Measurements from ENCODE around the gene SRF.
A peak's percentile ranks its signal among the peaks of the same experiment; 100 is the strongest.

SRF gene

DNA sequence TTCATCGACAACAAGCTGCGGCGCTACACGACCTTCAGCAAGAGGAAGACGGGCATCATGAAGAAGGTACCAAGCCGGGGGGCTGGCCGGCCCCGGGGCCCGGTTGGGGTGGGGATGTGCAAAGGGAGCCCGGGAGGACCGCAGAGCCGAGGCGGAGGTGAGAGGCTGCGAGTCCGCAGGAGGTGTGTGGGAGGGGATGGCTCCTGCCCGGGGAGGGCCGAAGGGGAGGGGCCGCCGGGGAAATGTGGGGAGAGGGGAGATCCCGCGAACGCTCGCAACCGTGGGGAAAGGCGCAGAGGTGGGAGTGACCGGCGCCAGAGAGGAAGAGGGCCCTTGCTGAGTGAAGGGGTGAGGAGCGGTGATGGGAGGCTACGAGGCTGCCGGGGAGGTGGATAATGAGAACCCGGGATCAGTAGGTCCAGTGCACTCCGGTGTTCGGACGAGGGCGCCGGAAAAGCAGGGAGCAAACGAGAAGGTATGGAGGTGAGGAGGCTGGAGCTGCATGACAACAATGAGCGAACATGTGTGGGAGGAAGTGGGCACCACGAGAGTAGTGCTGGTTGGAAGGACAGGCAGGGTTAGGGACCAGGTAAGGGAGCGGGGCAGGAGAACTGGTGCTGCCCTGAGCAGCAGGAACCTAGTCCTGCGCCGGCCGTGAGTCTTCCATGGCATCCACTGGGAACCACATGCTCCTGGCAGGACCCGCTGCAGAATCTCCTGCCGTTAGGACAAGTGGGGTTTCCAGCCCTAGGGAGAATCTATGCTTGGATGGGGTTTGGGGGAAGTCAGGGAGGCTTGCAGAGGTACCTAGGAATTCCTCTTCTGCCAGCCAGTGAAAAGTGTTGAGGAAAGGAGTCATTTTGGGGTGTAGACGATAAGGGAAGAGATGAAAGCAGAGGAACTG, 1.3 kb downstream of the SRF start:
- peaks cover 38% of the 10 kb centered on the region for H3K4me1 Mint-ChIP-seq (ENCODE audit: low read depth)
- no peaks in the 10 kb centered on the region for H3K27me3 Mint-ChIP-seq (ENCODE audit: low read depth)
- no peaks in the 10 kb centered on the region for H3K9me3 Mint-ChIP-seq
- peak overlapping the region; percentile 84 for H3K27ac Mint-ChIP-seq
- H3K36me3 Mint-ChIP-seq (ENCODE audit: low read depth): peaks cover 28% of the 10 kb centered on the region
- peak overlapping the region; percentile 98 for H3K4me3 Mint-ChIP-seq
- peak; percentile 56 for DNase-seq (ENCODE audit: low spot score)

DNA sequence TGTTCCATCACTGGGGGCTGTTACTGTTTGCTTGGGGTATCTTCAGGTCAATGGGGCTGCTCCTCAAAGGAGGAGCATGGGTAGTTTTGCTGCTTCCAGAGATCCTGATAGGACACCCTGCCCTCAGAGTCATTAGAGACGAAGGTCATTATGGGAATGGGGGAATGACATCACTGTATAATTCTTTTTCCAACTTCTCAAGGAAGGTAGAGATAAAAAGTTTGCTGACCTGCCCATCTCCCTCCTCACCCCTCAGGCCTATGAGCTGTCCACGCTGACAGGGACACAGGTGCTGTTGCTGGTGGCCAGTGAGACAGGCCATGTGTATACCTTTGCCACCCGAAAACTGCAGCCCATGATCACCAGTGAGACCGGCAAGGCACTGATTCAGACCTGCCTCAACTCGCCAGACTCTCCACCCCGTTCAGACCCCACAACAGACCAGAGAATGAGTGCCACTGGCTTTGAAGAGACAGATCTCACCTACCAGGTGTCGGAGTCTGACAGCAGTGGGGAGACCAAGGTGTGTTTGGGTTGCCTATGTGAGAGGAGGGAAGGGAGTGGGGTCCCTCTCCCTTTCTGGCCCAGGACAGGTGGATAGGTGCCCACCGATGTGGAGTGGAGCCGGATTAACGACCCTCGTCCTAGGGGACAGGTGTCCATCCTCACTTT, 2.7 kb downstream of the SRF start:
- Mint-ChIP-seq H3K36me3 (ENCODE audit: low read depth) (peaks cover 37% of the 10 kb centered on the region), H3K27ac (peak overlapping the region; percentile 84), H3K4me3 (peak overlapping the region; percentile 98), H3K9me3 (no peaks in the 10 kb centered on the region), H3K4me1 (ENCODE audit: low read depth) (peaks cover 38% of the 10 kb centered on the region), H3K27me3 (ENCODE audit: low read depth) (no peaks in the 10 kb centered on the region)
- DNase-seq (ENCODE audit: low spot score): no peak

DNA sequence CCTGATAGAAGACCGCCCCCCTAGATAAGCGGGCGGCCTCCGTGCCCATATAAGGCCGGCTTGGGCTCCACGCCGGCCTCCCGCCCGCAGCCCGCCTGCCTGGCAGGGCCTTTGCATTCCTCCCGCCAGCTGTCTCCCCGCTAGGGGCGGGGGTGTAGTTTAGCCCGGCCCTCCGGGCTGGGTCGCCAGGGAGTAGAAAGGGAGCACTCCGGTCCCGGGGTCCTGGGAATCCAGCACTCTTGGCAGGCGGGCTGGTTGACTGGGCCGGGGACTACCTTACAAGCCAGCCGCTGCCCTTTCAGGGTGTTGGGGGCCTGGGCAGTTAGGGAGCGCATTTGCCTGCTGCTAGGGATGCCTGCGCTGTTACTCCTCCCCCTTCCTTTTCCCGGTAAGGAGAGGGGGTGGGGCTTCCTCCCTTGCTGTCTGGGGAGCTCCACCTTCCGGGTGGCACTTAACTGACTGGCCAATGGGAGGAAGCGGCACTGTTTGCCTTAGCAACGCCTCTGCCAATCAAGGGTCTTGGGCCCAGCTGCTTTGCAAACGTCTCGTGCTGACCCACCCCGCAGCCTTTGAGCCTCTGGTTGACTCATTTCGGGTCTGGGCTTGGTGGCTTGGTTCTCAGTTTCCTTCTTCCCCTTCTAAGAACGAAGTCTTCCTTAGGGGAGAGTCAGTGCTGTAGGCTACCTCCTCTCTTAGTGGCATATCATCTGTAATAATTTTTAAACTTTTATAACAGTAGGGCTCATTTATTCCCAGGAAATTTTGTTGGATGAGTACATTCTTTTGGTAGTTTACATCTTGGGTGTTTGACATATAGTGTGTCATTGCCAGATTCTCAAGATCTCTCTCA, 3.4 kb downstream of the SRF start:
- no peaks in the 10 kb centered on the region for H3K9me3 Mint-ChIP-seq
- peak overlapping the region; percentile 98 for H3K4me3 Mint-ChIP-seq
- H3K27ac Mint-ChIP-seq: peak overlapping the region; percentile 75
- peaks cover 41% of the 10 kb centered on the region for H3K36me3 Mint-ChIP-seq (ENCODE audit: low read depth)
- peaks cover 38% of the 10 kb centered on the region for H3K4me1 Mint-ChIP-seq (ENCODE audit: low read depth)
- DNase-seq (ENCODE audit: low spot score): peak; percentile 97
- H3K27me3 Mint-ChIP-seq (ENCODE audit: low read depth): no peaks in the 10 kb centered on the region

DNA sequence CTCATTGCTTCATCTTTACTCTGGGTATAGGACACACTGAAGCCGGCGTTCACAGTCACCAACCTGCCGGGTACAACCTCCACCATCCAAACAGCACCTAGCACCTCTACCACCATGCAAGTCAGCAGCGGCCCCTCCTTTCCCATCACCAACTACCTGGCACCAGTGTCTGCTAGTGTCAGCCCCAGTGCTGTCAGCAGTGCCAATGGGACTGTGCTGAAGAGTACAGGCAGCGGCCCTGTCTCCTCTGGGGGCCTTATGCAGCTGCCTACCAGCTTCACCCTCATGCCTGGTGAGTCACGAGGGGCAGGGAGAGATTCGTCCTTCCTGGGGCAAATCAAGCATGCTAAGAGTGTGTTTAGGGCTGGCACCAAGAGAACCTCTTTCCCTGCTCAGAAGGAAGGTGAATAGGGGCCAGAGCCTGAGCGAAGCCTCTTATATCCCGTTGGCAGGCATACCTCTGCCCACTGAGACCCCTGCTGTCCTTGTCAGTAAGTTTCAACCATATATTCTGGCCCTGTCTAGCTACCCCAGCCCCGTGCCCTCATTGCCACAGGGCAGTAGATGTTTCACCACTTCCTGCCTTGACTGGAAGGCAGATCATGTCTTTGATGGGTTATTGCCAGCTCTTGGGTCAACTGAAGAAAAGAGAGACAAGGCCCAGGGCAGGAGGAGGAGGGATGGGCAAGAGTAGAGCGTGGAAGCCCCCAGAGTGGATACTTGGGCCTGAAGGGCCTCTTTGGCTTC, 4.8 kb downstream of the SRF start:
- Mint-ChIP-seq H3K4me3 (no peak overlapping the region), H3K4me1 (ENCODE audit: low read depth) (peaks cover 32% of the 10 kb centered on the region), H3K27ac (peak overlapping the region; percentile 63), H3K27me3 (ENCODE audit: low read depth) (no peaks in the 10 kb centered on the region), H3K9me3 (no peaks in the 10 kb centered on the region), H3K36me3 (ENCODE audit: low read depth) (peaks cover 41% of the 10 kb centered on the region)
- DNase-seq (ENCODE audit: low spot score): no peak

DNA sequence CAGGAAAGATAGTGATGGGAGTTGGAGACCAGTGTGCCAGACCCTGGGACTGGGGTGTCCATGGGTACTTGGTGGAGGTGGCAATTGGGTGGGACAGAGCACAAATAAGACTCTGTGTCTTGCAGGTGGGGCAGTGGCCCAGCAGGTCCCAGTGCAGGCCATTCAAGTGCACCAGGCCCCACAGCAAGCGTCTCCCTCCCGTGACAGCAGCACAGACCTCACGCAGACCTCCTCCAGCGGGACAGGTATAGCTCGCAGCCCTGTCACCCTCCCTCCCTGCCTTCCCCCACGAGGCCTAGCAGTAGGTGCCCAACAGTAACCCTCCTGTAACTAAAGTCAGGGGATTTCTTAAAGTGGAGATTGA, 5.3 kb downstream of the SRF start:
- H3K27ac Mint-ChIP-seq: peak overlapping the region; percentile 63
- no peaks in the 10 kb centered on the region for H3K27me3 Mint-ChIP-seq (ENCODE audit: low read depth)
- peaks cover 35% of the 10 kb centered on the region for H3K4me1 Mint-ChIP-seq (ENCODE audit: low read depth)
- no peak for DNase-seq (ENCODE audit: low spot score)
- H3K36me3 Mint-ChIP-seq (ENCODE audit: low read depth): peaks cover 41% of the 10 kb centered on the region
- H3K4me3 Mint-ChIP-seq: no peak overlapping the region
- H3K9me3 Mint-ChIP-seq: no peaks in the 10 kb centered on the region

DNA sequence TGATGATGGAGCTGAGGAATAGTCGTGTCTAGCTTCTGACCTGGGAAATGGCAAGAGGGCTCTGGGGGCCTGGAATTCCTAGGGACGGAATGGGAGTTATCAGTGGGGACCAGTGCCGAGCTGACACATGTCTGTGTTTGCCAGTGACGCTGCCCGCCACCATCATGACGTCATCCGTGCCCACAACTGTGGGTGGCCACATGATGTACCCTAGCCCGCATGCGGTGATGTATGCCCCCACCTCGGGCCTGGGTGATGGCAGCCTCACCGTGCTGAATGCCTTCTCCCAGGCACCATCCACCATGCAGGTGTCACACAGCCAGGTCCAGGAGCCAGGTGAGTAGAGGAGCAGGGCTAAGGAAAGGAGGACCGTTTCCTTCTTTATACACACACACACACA, 7.1 kb downstream of the SRF start:
- Mint-ChIP-seq H3K4me3 (no peak overlapping the region), H3K27ac (no peak overlapping the region), H3K36me3 (ENCODE audit: low read depth) (peaks cover 42% of the 10 kb centered on the region), H3K4me1 (ENCODE audit: low read depth) (peaks cover 36% of the 10 kb centered on the region), H3K27me3 (ENCODE audit: low read depth) (no peaks in the 10 kb centered on the region), H3K9me3 (no peaks in the 10 kb centered on the region)
- no peak for DNase-seq (ENCODE audit: low spot score)

DNA sequence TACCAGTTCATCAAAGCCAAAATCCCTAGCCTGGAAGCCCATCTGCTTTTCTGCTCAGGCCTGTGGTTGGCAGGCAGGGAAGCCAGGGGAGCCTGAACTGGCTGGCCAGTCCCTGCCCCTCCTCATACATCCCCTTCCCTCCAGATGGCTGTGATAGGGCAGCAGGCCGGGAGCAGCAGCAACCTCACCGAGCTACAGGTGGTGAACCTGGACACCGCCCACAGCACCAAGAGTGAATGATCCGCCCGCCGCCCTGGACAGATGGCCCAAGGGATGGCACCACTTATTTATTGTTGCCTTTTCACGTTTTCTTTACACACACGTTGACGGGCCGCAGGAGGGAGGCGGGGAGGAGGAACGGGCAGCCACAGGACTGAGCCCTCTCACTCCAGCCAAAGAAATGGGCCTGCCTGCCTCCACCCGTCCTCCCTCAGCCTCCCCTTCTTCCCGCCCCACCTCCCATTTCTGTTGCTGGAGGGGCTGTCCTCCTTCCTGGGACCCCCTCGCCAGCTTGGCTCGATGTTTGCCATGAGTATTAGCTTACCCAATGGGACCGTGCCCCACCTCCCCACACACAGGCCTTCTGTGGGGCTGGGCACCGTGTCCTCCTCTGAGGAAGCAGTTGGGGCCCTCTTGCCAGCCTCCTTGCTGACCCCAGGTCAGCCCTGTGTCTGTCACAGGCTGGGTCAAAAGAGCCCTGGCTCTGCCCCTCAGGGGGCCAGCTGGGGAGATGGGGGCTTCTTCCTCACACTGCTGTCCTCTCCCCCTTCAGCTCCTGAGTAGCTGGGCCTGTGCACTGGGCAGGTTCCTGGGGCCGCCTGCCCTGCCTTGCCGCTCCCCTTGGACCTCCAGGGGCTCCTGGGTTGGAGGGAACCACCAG, 8.1 kb downstream of the SRF start:
- H3K4me3 Mint-ChIP-seq: no peak overlapping the region

DNA sequence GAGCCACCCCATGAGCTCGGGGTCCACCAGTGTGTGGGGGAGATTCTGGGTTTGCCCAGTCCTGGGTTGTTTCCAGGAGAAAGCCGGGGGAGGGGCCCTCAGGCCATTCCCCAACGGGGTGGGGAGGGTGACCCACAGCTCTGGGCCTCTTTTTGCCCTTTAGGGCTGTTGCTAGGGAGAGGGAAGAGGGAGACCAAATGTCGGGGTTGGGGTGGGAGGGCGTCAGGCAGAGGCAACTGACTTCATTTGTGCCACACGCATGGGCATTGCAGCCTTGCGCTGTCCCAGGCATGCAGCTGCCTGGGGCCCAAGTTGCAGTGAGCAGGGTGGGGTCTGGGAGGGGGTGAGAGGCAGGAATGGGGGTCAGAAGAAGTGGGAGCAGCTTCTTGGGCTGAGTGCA, 9.0 kb downstream of the SRF start:
- H3K27me3 Mint-ChIP-seq (ENCODE audit: low read depth): no peaks in the 10 kb centered on the region
- no peak for DNase-seq (ENCODE audit: low spot score)
- peaks cover 35% of the 10 kb centered on the region for H3K4me1 Mint-ChIP-seq (ENCODE audit: low read depth)
- no peak overlapping the region for H3K4me3 Mint-ChIP-seq
- H3K9me3 Mint-ChIP-seq: no peaks in the 10 kb centered on the region
- no peak overlapping the region for H3K27ac Mint-ChIP-seq
- peaks cover 46% of the 10 kb centered on the region for H3K36me3 Mint-ChIP-seq (ENCODE audit: low read depth)

More for the DNA sequence above, 8.1 kb downstream of the SRF start:
- no peak for DNase-seq (ENCODE audit: low spot score)
- Mint-ChIP-seq H3K27ac (no peak overlapping the region), H3K4me1 (ENCODE audit: low read depth) (peaks cover 35% of the 10 kb centered on the region), H3K36me3 (ENCODE audit: low read depth) (peaks cover 45% of the 10 kb centered on the region), H3K9me3 (no peaks in the 10 kb centered on the region), H3K27me3 (ENCODE audit: low read depth) (no peaks in the 10 kb centered on the region)

DNA sequence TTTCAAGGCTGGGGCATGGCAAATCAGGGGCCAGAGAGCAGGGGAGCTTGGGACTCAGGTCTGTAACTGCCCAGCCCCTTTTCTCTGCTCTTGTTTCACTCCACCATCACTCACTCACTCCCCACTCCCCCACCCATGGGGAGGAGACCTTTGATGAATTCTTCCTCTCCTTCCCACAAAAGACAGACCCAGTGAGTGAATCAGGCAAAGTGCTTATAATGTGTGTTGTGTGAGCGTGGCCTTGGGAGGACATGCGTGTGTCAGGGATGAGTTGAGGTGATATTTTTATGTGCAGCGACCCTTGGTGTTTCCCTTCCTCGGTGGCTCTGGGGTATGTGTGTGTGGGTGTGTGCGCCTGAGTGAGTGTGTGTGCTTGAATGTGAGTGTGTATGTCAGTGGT, 9.9 kb downstream of the SRF start:
- Mint-ChIP-seq H3K4me1 (ENCODE audit: low read depth) (peaks cover 36% of the 10 kb centered on the region), H3K27ac (peak overlapping the region; percentile 53), H3K27me3 (ENCODE audit: low read depth) (no peaks in the 10 kb centered on the region), H3K9me3 (no peaks in the 10 kb centered on the region), H3K4me3 (peak overlapping the region; percentile 95), H3K36me3 (ENCODE audit: low read depth) (peaks cover 40% of the 10 kb centered on the region)
- no peak for DNase-seq (ENCODE audit: low spot score)

DNA sequence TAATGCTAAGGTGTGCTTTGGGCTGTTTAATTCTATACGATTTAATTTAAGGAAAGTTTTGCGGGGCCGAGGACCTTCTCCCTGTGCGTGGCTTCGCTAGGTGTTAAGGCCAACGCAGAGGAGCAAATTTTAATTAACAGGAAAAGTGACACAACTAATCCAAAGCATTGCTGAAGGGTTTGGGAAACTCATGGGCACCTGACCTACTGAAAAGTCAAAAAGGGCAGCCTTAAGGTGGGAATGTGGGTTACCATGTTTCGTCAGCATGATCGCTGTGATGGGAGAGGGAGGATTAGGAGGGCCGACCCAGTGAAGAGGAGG, 10.5 kb downstream of the SRF start:
- Mint-ChIP-seq H3K4me1 (ENCODE audit: low read depth) (peaks cover 38% of the 10 kb centered on the region), H3K27ac (peak overlapping the region; percentile 83), H3K9me3 (no peaks in the 10 kb centered on the region), H3K4me3 (peak overlapping the region; percentile 95), H3K27me3 (ENCODE audit: low read depth) (no peaks in the 10 kb centered on the region), H3K36me3 (ENCODE audit: low read depth) (peaks cover 39% of the 10 kb centered on the region)
- no peak for DNase-seq (ENCODE audit: low spot score)

DNA sequence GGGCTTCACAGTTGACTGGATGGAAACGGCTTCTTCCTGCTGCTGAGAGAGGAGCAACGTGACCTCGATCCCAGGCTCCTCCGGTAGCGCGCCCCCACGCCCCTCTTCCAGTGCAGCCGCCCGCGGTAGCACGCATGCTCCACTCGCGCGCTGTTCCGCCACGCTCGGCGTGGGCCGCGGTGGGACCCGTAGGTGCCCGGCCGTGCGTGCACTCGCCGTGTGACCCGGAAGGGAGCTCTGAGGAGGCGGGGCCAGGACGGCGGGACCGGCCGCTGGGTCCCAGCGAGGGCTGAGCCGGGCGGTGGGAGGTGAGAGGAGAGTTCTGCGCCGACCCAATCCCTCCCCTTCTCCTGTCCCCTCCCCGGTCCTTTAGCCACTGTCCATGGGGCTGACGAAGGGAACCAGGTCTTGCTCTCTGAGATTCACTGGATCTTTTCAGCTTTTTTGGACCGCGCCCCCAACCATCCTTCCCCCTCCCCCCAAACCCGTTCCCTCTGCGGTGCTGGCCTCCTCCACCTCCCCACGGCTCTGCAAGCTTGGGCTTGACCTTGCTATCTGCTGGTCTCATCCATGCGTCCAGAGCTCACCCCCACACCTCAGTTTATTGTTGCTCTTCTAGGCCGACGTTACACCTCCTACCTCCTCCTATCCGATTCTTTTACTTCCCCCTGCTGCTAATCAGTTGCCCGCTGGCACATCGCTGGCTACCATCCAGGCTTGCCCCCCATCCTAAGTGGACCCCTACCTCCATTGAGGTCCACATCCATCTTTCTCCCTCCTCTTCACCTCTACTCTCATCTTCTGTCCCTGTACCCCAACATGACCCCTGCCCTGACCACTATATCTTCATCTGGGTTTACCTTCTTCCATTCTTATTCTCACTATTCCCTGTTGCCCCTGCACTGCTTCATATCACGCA, 11.1 kb downstream of the SRF start, which contains the start of gene CUL9:
CUL9 (plus strand) TSS at position 255 of the 919 bp plus-strand sequence. CDS start 2,115 bp downstream, outside the sequence.
- Mint-ChIP-seq H3K27ac (peak within 1 kb of the TSS; percentile 83), H3K4me1 (ENCODE audit: low read depth) (peaks cover 38% of the 10 kb centered on the region), H3K4me3 (peak within 1 kb of the TSS; percentile 95), H3K9me3 (no peaks in the 10 kb centered on the region), H3K27me3 (ENCODE audit: low read depth) (no peaks in the 10 kb centered on the region), H3K36me3 (ENCODE audit: low read depth) (peaks cover 36% of the 10 kb centered on the region)
- DNase-seq (ENCODE audit: low spot score): peak; percentile 84

DNA sequence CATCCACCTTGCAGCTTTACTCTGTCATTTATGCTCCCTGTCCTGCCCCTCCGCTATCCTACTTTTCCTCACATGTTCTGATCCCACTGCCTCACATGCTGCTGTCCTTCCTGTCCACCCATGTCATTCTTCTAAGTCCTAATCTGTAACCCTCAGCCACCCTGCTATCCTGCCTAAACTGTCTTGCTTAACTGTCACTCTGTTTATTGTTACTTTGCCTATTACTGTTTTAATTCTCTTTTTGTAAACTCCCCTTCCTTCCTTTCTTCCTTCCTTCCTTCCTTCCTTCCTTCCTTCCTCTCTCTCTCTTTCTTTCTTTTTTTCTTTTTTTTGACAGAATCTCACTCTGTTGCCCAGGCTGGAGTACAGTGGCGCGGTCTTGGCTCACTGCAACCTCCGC, 12.4 kb downstream of the SRF start:
- H3K4me3 Mint-ChIP-seq: peak overlapping the region; percentile 95
- peak overlapping the region; percentile 83 for H3K27ac Mint-ChIP-seq
- H3K9me3 Mint-ChIP-seq: no peaks in the 10 kb centered on the region
- H3K36me3 Mint-ChIP-seq (ENCODE audit: low read depth): peaks cover 30% of the 10 kb centered on the region
- peaks cover 38% of the 10 kb centered on the region for H3K4me1 Mint-ChIP-seq (ENCODE audit: low read depth)
- DNase-seq (ENCODE audit: low spot score): no peak
- no peaks in the 10 kb centered on the region for H3K27me3 Mint-ChIP-seq (ENCODE audit: low read depth)
